Lower lobe of right lung (tissue), 2 donors: ENCODE data around the gene GPRASP3. TPM values are rescaled to one million over a fixed set of nuclear protein-coding genes. Genes with fewer than 3 reads are reported as not detected.
"Not testable (repeated sequence)": the region's sequence is repeated elsewhere in the genome, so short reads cannot be mapped to it uniquely, and the experiment has no call there.

Source experiments
- ATAC-seq, 2 donors: fragments of 200-7000 bp; cut with Tn5 transposase; one replicate each; pipeline ENCODE4 v1.9.1; 2020 to 2022; ENCODE audit warnings: mild to moderate bottlenecking in 2 of 2, moderate library complexity in 2 of 2
- DNase-seq: peaks from one replicate; pipeline ENCODE4 v3.0.0-alpha.2; 2020
- H3K27ac ChIP-seq: fragments of 200-600 bp; one replicate; pipeline ENCODE4 v1.8.0; 2022
- H3K27me3 ChIP-seq: fragments of 200-600 bp; one replicate; pipeline ENCODE4 v1.8.0; 2022; ENCODE audit warnings: low read depth
- H3K36me3 ChIP-seq: fragments of 200-600 bp; one replicate; pipeline ENCODE4 v1.8.0; 2022; ENCODE audit warnings: mild to moderate bottlenecking
- H3K4me1 ChIP-seq: fragments of 200-600 bp; one replicate; pipeline ENCODE4 v1.8.0; 2022
- H3K4me3 ChIP-seq: fragments of 200-600 bp; one replicate; pipeline ENCODE4 v1.8.0; 2022; ENCODE audit warnings: mild to moderate bottlenecking
- H3K9me3 ChIP-seq: fragments of 200-600 bp; one replicate; pipeline ENCODE4 v1.8.0; 2022
- CTCF ChIP-seq: fragments of 200-600 bp; IDR thresholded peaks from one replicate; pipeline ENCODE4 v1.8.0; 2022; ENCODE audit warnings: antibody characterized with exemption, mild to moderate bottlenecking
- intact Hi-C: fragments of 100-400 bp; cut with DNase I; formaldehyde crosslinking; loops from one replicate; pipeline ENCODE4 v1.11.0; 2022
- long read RNA-seq: library from polyadenylated mRNA; unstranded; transcript quantifications from one replicate; pipeline ENCODE4 v2.0.0, GENCODE V29; 2021
- total RNA-seq: library from RNA; stranded (reverse); fragmentation: NEBNext Ultra II Directional; extraction: Animal tissue kit (Norgen Biotek cat#: 25700); gene quantifications from one replicate; pipeline ENCODE4 v1.2.1, GENCODE V29; 2021
- donor health status: DM: no; HTN: yes; CAD: no; lungs with severe emphysema.

The GPRASP3 gene
- total RNA-seq = 4.5 TPM
- long read RNA-seq, partial matches to known transcripts = 0 of 2 reads
- long read RNA-seq, other reads (novel, unspliced or antisense) = 2 of 2 reads

GRCh38 chrX:102720237-102721168 lies at the start of gene GPRASP3:
Gene GPRASP3 (plus strand): TSS chrX:102720743. CDS start chrX:102748996, 28,253 bp downstream.
- Histone ChIP-seq H3K4me1 (no peaks in the 10 kb centered on the region), H3K36me3 (no peaks in the 10 kb centered on the region), H3K9me3 (no peaks in the 10 kb centered on the region), H3K27me3 (no peaks in the 10 kb centered on the region), H3K4me3 (peak within 1 kb of the TSS; percentile 60), H3K27ac (no peak within 1 kb of the TSS)
- DNase-seq (peak; percentile 86), ATAC-seq (peak; percentile 93 to 96)
- no peak for TF ChIP-seq CTCF
- intact Hi-C loops = no loop called here

GRCh38 chrX:102672856-102673255 lies 47.7 kb upstream of the GPRASP3 start:
- ATAC-seq (no peak), DNase-seq (no peak)
- no peaks in the 10 kb centered on the region for H3K9me3 ChIP-seq

GRCh38 chrX:102677479-102677878 lies 43.1 kb upstream of the GPRASP3 start:
- H3K9me3 ChIP-seq = not testable (repeated sequence)

More at GRCh38 chrX:102672856-102673255, 47.7 kb upstream of the GPRASP3 start:
- no peak overlapping the region for H3K4me3 ChIP-seq
- no peak for TF ChIP-seq CTCF
- no peaks in the 10 kb centered on the region for H3K4me1 ChIP-seq
- intact Hi-C loops = no loop called here
- no peaks in the 10 kb centered on the region for H3K36me3 ChIP-seq
- H3K27ac ChIP-seq = no peak overlapping the region
- no peaks in the 10 kb centered on the region for H3K27me3 ChIP-seq

GRCh38 chrX:102684772-102685520 lies 35.6 kb upstream of the GPRASP3 start:
- Histone ChIP-seq H3K4me1 (no peaks in the 10 kb centered on the region), H3K27me3 (no peaks in the 10 kb centered on the region), H3K4me3 (no peak overlapping the region), H3K36me3 (no peaks in the 10 kb centered on the region), H3K9me3 (peaks cover 8% of the 10 kb centered on the region), H3K27ac (no peak overlapping the region)
- no peak for TF ChIP-seq CTCF
- DNase-seq (no peak), ATAC-seq (no peak)
- intact Hi-C loops = no loop called here

More at GRCh38 chrX:102677479-102677878, 43.1 kb upstream of the GPRASP3 start:
- DNase-seq, intact Hi-C loops, ATAC-seq, H3K27ac ChIP-seq, H3K36me3 ChIP-seq, H3K4me3 ChIP-seq, H3K27me3 ChIP-seq, H3K4me1 ChIP-seq: not testable (repeated sequence)

- H3K36me3 ChIP-seq = no peaks in the 10 kb centered on the region
- no peak for DNase-seq
- TF ChIP-seq CTCF = no peak
- intact Hi-C loops = no loop called here
- no peak overlapping the region for H3K27ac ChIP-seq
- no peaks in the 10 kb centered on the region for H3K4me1 ChIP-seq
- H3K27me3 ChIP-seq = no peaks in the 10 kb centered on the region
- no peak overlapping the region for H3K4me3 ChIP-seq
- no peak for ATAC-seq
- H3K9me3 ChIP-seq = no peaks in the 10 kb centered on the region
These were observed 25.8 kb upstream of the GPRASP3 start for GRCh38 chrX:102694749-102695148.
